Prostate gland (tissue), 2 donors: ENCODE results near the gene CFAP54.

Experiments used
- POLR2A ChIP-seq: fragments of 450-650 bp; IDR thresholded peaks from one replicate; pipeline ENCODE4 v1.6.1; 2016; ENCODE audit warnings: antibody characterized with exemption, mild to moderate bottlenecking
- POLR2AphosphoS5 ChIP-seq: sonication (generic); formaldehyde crosslinking; IDR thresholded peaks from one replicate; pipeline ENCODE4 v1.6.1; 2017; ENCODE audit warnings: antibody characterized with exemption
- TF ChIP-seq, protein P1 (sequence below), 4 experiments: fragments of 200-600 bp in 2 of 4; fragments of 450-650 bp in 2 of 4; sonication (generic) in 2 of 4; IDR thresholded peaks; 1 replicate in 3 of 4; 2 replicates in 1 of 4; pipeline ENCODE4 v1.5.1; 2016 to 2019; ENCODE audit warnings: antibody characterized with exemption in 4 of 4, mild to moderate bottlenecking in 2 of 4, moderate library complexity in 2 of 4

GRCh38 chr12:96881608-96882007 lies 392.2 kb downstream of the CFAP54 start:
- TF ChIP-seq, protein P1, sequence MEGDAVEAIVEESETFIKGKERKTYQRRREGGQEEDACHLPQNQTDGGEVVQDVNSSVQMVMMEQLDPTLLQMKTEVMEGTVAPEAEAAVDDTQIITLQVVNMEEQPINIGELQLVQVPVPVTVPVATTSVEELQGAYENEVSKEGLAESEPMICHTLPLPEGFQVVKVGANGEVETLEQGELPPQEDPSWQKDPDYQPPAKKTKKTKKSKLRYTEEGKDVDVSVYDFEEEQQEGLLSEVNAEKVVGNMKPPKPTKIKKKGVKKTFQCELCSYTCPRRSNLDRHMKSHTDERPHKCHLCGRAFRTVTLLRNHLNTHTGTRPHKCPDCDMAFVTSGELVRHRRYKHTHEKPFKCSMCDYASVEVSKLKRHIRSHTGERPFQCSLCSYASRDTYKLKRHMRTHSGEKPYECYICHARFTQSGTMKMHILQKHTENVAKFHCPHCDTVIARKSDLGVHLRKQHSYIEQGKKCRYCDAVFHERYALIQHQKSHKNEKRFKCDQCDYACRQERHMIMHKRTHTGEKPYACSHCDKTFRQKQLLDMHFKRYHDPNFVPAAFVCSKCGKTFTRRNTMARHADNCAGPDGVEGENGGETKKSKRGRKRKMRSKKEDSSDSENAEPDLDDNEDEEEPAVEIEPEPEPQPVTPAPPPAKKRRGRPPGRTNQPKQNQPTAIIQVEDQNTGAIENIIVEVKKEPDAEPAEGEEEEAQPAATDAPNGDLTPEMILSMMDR (IDR thresholded peaks at IDR 0.05), result no peak
- TF ChIP-seq POLR2A, result no peak
- no peak for TF ChIP-seq POLR2AphosphoS5
